NCI-H187 treated with DMSO at 0.1 percent for 48 hours (cell line): Measurements from ENCODE around the gene CANT1.

ENCODE experiments used
- DNase-seq: peaks from one replicate; lab custom pipeline; 2025; lab: John Stamatoyannopoulos, UW

CANT1 gene

DNA sequence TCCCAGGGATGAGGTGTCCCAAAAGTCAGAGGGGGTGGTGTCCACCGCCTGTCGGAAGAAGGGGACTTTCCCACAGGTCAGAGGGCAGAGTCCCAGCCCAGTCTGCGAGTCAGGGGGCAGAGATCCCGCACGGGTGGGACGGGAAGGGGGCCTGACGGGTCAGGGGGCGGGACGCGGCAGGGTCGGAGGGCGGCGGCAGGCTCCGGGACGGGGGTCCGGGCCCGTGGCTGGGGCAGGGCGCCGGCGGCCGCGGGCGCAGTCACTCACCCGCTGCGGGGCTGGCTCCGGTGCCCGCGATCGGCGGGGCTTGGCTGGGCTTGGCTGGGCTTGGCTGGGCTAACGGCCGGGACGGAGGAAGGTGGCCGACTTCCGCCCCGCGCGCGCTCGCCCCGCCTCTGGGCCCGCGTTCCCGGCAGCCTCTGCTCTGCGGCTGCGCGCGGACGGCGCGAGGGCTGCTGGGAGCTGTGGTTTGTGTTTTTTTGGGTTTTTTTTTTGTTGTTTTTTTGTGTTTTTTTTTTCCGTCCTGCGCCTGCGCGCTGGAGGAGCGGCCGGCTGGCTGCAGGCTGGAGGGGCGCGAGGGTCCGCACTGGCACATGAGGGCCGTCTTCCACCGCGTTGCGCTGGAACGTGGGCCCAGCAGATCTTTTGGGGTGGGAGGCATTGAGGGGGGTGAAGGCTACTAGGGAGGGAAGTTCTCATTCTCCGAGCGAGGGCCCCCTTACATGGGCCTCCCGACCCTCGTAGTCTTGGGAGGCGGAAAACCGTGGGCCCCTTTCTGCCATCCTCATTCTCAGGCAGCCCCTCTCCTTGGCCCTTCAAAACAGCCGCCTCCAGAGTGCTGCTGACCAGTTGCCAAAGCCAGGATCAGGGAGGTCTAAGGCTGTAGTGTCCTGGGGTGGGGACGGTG lies at the start of gene CANT1:
Gene CANT1, minus strand, starts transcription at position 368 of the 907 bp plus-strand sequence. CDS start 12,142 bp downstream, outside the sequence.
- no peak for DNase-seq

DNA sequence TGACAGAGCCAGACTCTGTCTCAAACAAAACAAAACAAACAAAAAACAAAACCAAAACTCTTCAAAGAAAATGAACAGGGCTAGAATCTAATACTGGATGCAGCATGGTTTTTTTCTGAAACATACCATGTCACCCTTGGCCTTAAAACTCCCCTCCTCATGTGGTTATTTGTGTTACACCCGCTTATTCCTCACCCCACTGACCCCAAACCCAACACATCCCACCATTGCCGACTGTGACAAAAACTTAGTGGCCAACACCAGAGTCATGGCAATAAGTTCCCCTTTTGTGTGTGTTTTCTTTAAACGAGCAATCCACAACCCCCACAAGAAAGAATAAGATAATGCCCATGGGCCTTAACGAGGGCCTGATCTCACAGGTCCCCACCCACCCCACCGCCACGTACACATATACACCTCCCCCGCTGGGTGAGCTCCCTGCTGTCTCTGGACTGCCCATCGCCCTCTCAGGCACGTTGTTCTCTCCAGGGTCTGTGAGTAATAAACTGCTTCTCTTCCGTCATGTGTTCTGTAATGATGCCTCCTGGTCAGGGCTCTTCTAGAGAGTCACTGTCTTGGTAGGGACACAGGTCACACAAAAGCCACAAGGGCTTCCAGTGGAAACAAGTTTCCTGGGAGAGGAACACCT lies 48.3 kb upstream of the CANT1 start:
- no peak for DNase-seq

DNA sequence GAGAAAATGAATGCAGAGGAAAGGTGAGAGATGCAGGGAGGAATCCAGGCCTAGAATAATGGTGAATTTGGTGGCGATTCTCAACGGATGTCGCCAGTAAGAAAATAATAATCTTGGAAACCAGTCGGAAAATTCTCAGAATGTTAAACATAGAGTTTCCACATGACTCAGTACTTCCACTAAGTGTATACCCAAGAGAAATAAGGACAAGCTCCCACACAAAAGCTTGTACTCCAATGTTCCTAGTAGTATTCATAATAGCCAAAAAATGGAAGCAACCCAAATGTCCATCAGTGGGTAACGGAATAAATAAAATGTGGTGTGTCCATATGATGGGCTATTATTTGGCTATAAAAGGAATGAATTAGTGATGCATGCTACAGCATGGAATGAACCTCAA lies 45.6 kb upstream of the CANT1 start:
- DNase-seq = no peak

DNA sequence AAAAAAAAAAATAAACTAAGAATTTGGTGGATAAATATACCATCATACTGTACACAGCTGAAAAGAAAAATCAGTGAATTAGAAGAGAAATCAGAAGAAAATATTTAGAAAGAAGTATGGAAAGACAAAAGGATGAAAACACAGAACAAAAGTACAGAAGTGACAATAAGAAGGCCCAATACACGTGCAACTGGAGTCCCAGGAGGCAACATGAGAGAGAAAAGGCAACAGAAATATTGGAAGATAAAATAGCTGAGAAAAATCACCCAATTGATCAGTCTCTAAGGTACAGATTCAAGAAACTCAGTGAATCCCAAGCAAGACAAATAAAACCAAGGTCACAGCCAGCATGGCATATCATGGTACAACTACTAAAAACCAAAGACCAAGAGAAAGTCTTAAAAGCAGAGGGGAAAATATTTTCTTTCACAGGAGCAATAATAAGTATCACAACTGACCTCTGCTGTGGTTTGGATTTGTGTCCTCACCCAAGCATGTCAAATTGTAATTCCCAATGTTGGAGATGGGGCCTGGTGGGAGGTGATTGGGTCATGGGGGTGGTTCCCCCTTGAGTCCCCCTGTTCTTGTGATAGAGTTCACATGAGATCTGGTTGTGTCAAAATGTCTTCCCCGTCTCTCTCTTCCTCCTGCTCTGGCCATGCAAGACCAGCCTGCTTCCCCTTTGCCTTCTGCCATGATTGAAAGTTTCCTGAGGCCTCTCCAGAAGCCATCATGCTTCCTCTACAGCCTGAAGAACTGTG lies 44.8 kb upstream of the CANT1 start:
- no peak for DNase-seq

DNA sequence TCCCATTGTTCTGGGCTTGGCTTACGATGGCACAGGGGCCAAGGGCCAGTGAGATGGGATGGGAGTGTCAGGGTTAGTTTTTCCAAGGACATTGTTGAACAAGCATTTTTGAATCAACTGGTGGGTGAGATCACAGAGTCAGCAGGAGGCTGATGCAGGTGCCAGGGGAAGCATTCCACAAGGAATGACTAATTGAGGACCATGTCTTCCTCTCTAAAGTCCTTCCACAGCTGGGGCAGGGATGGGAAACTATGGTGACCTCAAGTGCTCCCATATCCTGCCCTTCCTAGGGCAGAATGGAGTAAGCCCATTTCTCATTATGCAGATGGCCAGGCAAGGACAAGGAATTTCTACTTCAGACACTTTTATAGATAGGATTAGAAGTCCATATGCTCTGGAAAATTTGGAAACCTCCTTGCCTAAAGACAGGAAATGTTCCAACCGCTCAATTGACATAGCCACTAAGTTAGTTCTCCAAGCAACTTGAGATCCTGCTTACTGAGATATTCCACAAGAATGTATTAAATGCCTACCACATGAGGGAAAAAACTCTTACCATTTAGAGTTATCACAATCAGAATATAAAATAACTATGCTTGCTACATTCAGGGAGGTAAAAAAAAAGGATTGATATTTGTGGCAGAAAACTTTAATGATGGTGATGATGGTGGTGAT lies 43.8 kb upstream of the CANT1 start:
- no peak for DNase-seq

DNA sequence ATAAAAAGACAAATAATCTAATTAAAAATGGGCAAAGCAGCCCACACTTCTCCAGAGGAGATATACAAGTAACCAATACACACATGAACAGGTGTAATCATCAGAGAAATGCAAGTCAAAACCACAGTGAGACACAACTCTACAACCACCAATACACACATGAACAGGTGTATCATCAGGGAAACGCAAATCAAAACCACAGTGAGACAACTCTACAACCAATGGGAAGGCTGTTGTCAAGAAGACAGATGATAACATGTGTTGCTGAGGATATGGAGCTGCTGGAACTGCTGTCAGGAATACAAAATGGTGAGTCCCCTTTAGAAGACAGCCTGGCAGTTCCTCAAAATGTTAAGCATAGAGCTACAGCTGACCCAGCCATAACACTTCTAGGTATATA lies 42.6 kb upstream of the CANT1 start:
- no peak for DNase-seq

DNA sequence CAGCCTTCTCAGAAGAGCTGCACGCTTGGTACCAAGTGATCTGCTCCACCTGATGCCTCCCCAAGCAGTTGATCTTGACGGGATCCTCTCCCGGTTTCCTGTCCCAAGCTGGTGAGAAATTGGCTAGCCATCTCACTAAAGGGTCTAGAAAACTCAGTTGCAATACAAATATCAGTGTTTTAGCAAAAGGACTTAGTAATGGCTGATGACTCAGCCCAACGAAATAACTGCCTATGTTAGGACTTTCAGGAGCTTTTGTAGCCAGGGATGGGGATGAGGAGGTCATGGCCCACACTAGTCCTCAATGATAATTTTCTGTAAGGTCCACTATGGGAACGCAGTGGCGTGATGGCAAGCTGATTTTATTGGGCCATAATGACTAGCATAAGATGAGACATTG lies 41.7 kb upstream of the CANT1 start:
- DNase-seq = no peak

DNA sequence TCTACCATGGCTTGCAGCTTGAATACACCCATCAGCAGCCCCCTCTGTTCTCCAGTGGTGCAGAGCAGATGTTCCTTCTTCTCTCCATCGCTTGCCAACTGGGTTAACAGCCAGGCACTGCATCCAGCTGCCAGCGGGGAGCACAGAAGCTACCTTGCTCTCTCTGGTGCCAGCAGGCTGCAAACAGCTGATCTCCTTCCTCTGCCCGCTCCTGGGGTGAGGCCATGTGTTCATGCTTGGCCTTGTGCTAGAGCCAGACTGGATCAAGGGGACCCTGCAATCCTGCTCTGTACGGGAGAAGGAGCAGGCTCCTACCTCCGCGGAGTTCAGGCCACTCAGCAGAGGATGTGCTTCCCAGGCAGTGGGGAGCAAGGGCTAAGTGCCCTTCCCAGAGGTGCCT lies 41.0 kb upstream of the CANT1 start:
- DNase-seq = no peak

DNA sequence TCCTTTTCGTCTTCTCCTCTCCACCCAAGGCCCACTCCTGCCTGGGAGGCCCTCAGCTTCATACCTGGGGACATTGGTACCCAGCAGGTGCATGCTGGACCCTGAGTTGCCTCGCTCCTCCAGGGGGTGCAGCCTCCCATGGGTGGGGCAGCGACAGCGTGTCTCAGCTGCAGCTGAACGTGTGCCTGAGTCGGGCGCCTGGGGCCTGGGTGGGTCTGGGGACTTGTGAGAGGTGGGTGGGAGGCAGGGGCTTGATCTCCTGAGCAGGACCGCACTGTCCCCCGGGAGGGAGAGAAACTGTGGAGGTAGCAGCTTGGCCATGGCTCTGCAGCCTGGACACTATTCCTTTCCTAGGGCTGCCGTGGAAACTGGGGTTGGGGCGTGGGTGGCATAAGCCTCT lies 40.3 kb upstream of the CANT1 start:
- DNase-seq = no peak

DNA sequence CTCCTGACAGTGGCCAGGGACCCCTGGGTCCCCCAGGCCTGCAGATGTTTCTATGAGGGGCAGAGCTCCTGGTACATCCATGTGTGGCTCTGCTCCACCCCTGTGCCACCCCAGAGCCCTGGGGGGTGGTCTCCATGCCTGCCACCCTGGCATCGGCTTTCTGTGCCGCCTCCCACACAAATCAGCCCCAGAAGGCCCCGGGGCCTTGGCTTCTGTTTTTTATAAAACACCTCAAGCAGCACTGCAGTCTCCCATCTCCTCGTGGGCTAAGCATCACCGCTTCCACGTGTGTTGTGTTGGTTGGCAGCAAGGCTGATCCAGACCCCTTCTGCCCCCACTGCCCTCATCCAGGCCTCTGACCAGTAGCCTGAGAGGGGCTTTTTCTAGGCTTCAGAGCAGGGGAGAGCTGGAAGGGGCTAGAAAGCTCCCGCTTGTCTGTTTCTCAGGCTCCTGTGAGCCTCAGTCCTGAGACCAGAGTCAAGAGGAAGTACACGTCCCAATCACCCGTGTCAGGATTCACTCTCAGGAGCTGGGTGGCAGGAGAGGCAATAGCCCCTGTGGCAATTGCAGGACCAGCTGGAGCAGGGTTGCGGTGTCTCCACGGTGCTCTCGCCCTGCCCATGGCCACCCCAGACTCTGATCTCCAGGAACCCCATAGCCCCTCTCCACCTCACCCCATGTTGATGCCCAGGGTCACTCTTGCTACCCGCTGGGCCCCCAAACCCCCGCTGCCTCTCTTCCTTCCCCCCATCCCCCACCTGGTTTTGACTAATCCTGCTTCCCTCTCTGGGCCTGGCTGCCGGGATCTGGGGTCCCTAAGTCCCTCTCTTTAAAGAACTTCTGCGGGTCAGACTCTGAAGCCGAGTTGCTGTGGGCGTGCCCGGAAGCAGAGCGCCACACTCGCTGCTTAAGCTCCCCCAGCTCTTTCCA lies 39.5 kb upstream of the CANT1 start:
- DNase-seq = no peak

DNA sequence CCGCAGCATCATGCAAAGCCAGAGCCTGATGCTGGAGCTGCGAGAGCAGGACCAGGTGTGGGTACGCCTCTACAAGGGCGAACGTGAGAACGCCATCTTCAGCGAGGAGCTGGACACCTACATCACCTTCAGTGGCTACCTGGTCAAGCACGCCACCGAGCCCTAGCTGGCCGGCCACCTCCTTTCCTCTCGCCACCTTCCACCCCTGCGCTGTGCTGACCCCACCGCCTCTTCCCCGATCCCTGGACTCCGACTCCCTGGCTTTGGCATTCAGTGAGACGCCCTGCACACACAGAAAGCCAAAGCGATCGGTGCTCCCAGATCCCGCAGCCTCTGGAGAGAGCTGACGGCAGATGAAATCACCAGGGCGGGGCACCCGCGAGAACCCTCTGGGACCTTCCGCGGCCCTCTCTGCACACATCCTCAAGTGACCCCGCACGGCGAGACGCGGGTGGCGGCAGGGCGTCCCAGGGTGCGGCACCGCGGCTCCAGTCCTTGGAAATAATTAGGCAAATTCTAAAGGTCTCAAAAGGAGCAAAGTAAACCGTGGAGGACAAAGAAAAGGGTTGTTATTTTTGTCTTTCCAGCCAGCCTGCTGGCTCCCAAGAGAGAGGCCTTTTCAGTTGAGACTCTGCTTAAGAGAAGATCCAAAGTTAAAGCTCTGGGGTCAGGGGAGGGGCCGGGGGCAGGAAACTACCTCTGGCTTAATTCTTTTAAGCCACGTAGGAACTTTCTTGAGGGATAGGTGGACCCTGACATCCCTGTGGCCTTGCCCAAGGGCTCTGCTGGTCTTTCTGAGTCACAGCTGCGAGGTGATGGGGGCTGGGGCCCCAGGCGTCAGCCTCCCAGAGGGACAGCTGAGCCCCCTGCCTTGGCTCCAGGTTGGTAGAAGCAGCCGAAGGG lies 38.6 kb upstream of the CANT1 start:
- DNase-seq = no peak

DNA sequence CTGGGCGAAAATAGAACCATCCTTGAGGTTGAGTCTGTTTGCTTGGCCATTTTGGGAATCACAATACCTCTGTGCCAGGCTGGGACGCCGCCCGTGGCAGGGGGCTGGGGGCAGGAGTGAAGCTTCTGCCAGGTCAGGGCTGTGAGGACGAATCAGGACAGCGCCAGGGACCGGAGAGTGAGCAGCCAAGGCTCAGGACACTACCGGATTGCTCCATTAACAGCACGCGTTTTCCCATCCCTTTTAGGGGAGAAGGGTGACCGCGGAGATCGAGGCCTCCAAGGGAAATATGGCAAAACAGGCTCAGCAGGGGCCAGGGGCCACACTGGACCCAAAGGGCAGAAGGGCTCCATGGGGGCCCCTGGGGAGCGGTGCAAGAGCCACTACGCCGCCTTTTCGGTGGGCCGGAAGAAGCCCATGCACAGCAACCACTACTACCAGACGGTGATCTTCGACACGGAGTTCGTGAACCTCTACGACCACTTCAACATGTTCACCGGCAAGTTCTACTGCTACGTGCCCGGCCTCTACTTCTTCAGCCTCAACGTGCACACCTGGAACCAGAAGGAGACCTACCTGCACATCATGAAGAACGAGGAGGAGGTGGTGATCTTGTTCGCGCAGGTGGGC lies 37.8 kb upstream of the CANT1 start:
- no peak for DNase-seq

DNA sequence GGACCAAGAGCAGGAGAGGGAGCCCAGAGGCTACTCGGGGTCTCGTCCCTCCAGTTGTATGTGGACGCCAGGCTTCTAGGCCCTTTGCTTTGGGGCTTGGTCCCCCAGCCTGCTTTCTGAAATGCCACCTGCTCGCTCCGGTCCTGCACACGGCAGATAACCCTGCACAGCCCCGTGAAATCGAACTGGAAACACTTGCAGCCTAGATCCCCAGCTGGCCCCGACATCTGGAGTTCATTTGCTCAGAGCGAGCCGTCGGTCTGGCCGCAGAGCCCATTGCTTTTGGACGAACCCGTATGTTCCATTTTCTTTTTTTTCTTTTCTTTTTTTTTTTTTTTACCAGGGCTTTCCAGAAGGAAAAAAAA lies 37.3 kb upstream of the CANT1 start:
- no peak for DNase-seq

DNA sequence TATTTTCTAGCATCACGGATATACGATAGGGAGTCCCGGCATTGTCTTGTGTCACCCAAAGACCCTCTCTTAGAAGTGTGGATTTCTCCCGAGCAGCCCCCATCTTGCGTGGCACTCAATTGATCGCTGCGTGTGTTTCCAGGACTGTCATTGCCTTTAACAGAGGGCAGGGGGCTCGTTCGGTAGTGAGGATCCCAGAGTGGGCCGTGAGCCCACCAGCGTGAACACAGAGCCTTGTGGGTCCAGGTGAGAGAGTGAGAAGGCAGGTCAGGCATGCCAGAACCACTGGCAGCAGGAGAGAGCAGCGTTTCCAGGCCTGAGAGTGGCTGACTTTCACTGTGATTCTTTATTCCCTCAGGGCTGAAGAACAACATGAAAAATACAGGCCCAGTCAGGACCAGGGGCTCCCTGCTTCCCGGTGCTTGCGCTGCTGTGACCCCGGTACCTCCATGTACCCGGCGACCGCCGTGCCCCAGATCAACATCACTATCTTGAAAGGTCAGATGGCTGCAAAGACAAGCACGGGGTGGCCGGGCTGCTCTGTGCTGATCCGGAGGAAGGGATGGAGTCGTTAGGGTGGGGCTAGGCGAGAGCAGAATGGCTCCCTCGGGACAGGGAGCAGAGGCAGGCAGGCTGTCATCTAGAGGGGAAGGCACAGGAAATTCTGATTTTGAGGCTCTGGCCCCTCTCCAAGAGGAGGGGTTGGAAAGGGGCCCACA lies 36.8 kb upstream of the CANT1 start:
- DNase-seq = no peak

DNA sequence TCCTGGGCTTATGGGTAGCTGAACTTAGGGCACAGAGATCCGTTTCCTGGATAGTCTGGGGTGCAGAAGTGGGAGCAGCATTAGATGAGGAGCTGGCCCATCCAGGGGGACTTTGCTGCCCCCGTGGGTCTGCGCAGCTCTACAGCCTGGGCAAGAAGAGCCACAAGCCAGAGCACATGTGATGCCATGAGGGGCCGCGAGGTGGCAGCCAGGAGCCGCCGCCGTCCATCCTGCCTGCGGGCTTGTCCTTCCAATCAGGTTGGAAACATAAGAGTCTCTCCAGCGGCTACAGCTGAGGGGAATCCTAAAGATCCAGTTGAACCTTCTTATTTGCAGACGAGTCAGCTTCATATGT lies 36.3 kb upstream of the CANT1 start:
- peak; percentile 36 for DNase-seq

DNA sequence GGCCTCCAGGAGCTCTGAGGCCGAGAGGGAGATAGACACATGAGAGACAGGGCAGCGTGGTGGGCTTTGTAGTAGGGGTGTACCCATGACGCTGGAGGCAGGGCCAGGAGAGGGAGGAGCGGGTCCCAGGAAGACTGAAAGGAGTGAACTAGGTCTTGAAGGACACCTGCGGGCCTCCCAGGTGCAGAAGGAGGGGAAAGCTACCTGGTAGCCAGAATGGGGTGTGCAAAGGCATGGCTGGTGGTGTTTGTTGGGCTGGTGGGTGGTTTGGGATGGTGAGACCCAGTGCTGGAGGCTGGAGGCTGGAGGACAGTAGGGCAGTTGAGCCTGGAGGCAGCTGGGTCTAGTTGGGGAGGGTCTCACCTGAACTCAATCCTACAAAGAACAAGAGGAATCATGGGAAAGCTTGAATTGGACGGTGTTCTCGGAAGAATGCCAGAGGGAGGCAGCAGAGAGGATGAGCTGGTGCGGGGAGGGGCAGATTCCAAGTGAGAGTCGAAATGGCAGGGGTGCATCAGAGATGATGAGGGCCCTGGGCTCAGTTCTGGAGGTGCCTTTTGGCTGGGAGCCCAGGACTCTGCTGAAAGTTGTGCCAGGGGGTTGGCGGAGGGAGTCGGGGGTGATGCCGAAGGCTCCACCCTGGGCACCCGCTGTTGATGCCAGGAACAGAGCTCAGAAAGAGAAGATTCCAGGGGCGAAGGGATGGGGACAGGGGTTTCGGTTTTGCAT lies 35.6 kb upstream of the CANT1 start:
- DNase-seq = no peak

DNA sequence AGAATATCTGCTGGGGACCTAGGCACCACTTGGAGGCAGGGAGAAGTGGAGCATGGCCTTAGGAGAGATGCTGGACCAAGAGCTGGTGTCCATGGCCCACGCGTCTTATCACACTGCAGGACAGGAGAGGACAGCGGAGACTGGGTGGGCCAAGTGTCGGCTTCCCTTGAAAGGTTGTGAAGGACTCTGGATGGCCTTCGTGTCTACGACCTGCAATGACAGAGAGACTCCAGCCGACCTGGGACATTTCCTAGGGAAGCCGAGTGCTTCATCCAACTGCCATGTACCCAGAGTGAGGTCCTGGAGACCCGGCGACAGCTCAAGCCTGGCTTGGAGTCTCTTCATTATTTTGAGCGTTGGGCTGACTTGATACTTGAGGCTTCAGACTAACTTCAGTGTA lies 34.9 kb upstream of the CANT1 start:
- DNase-seq = no peak

DNA sequence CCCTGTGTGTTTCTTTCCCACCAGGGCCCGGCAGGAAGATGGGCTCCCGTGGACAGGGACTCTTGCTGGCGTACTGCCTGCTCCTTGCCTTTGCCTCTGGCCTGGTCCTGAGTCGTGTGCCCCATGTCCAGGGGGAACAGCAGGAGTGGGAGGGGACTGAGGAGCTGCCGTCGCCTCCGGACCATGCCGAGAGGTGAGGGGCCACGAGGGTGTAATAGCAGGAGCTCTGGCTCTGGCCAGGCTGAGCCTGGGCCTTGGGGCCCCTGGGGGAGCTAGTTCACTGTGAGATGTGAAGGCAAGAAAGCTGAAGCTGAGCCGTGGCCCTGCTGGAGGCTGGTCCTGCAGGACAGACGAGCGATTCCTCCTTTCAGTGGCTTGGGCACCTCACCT lies 34.4 kb upstream of the CANT1 start:
- no peak for DNase-seq
